Mesendoderm (in vitro differentiated cells): ENCODE data around the gene TXNDC17.

Experiments
- DNase-seq: peaks from one replicate; pipeline ENCODE4 v3.0.0; 2013
- H2AK5ac ChIP-seq: 2 replicates; pipeline ENCODE4 v1.6.1; 2013; ENCODE audit warnings: low read length, inconsistent platforms
- H2BK120ac ChIP-seq: 2 replicates; pipeline ENCODE4 v1.6.1; 2013; ENCODE audit warnings: low read depth, mild to moderate bottlenecking, low read length, moderate library complexity, mixed read lengths
- H2BK15ac ChIP-seq: replicated peaks from 2 replicates; pipeline ENCODE4 v1.6.1; 2013; ENCODE audit warnings: low read depth, mild to moderate bottlenecking, moderate library complexity
- H2BK5ac ChIP-seq: 2 replicates; pipeline ENCODE4 v1.6.1; 2013; ENCODE audit warnings: low read length, inconsistent platforms
- H3K18ac ChIP-seq: 2 replicates; pipeline ENCODE4 v1.6.1; 2013; ENCODE audit warnings: mild to moderate bottlenecking, low read length, mixed read lengths
- H3K23ac ChIP-seq: one replicate; pipeline ENCODE4 v1.6.1; 2013; ENCODE audit warnings: low read length
- H3K27ac ChIP-seq: 2 replicates; pipeline ENCODE4 v1.5.1; 2013; ENCODE audit warnings: low read depth, mild to moderate bottlenecking, inconsistent platforms, low read length, moderate library complexity
- H3K27me3 ChIP-seq: 2 replicates; pipeline ENCODE4 v1.6.1; 2013; ENCODE audit warnings: low read length, control low read depth, mild to moderate bottlenecking, inconsistent platforms; ENCODE audit not compliant: insufficient read depth, poor library complexity
- H3K36me3 ChIP-seq: 2 replicates; pipeline ENCODE4 v1.6.1; 2013; ENCODE audit warnings: low read length, inconsistent platforms; ENCODE audit not compliant: control insufficient read depth, insufficient read depth
- H3K4ac ChIP-seq: one replicate; pipeline ENCODE4 v1.6.1; 2013; ENCODE audit warnings: low read depth, mild to moderate bottlenecking, low read length, moderate library complexity
- H3K4me1 ChIP-seq: 2 replicates; pipeline ENCODE4 v1.6.1; 2013; ENCODE audit warnings: low read depth, low read length, inconsistent platforms; ENCODE audit not compliant: control insufficient read depth
- H3K4me2 ChIP-seq: 2 replicates; pipeline ENCODE4 v1.6.1; 2013; ENCODE audit warnings: low read length
- H3K4me3 ChIP-seq: 2 replicates; pipeline ENCODE4 v1.5.1; 2013; ENCODE audit warnings: mild to moderate bottlenecking, low read length
- H3K56ac ChIP-seq: one replicate; pipeline ENCODE4 v1.6.1; 2013; ENCODE audit warnings: low read length
- H3K79me1 ChIP-seq: 2 replicates; pipeline ENCODE4 v1.6.1; 2013; ENCODE audit warnings: low read length, inconsistent platforms
- H3K79me2 ChIP-seq: 2 replicates; pipeline ENCODE4 v1.6.1; 2013; ENCODE audit warnings: mild to moderate bottlenecking, low read length; ENCODE audit not compliant: control insufficient read depth, insufficient read depth
- H3K9ac ChIP-seq: 2 replicates; pipeline ENCODE4 v1.6.1; 2013; ENCODE audit warnings: low read length, inconsistent platforms
- H4K5ac ChIP-seq: one replicate; pipeline ENCODE4 v1.6.1; 2013; ENCODE audit warnings: low read length
- H4K8ac ChIP-seq: one replicate; pipeline ENCODE4 v1.6.1; 2013; ENCODE audit warnings: low read depth, mild to moderate bottlenecking, control low read depth, low read length, moderate library complexity
- WGBS: extraction: QIAGEN DNeasy Blood & Tissue Kit; methylation state at CpG from one replicate; pipeline ENCODE4 v1.1.7; 2013; ENCODE audit warnings: low lambda C conversion rate, missing lambda C conversion rate; ENCODE audit not compliant: insufficient coverage; ENCODE audit errors: extremely low coverage; 5-methylcytosine and 5-hydroxymethylcytosine counted together

TXNDC17 gene

DNA sequence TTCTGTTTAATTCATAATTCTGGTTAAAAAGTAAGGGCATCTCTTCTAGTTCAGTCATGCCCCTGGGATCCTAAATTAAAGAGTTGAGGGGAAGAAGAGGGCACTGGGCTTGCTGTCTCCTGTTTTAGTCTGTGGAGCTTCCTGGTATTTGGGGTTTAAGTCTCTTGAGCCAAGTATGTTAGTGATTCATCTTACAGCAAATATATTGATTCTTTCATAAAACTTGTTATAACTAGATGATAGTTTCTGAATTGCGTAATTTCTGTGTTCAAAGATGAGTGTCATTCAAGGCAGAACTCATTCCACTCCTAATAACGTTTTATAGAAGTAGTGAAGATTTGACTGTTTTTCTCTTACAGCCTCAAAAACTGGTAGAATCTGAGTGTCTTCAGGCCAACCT is 1.7 kb downstream of the TXNDC17 start:
- Histone ChIP-seq H3K4me3 (no peak overlapping the region), H3K4ac (no peak overlapping the region), H3K4me2 (no peak overlapping the region), H3K79me2 (peaks cover 10% of the 10 kb centered on the region), H3K36me3 (peaks cover 2% of the 10 kb centered on the region), H3K27ac (no peak overlapping the region), H3K56ac (no peak overlapping the region), H3K18ac (no peak overlapping the region), H3K23ac (no peak overlapping the region), H3K27me3 (no peaks in the 10 kb centered on the region), H2BK15ac (no peak overlapping the region), H2BK120ac (no peak overlapping the region), H4K5ac (no peak overlapping the region), H3K4me1 (peaks cover 2% of the 10 kb centered on the region), H3K9ac (no peak overlapping the region), H4K8ac (no peak overlapping the region), H3K79me1 (peaks cover 12% of the 10 kb centered on the region), H2AK5ac (no peak overlapping the region), H2BK5ac (no peak overlapping the region)
- DNase-seq, result no peak
- no CpG with 5 or more reads among the region's 2 CpGs for WGBS

DNA sequence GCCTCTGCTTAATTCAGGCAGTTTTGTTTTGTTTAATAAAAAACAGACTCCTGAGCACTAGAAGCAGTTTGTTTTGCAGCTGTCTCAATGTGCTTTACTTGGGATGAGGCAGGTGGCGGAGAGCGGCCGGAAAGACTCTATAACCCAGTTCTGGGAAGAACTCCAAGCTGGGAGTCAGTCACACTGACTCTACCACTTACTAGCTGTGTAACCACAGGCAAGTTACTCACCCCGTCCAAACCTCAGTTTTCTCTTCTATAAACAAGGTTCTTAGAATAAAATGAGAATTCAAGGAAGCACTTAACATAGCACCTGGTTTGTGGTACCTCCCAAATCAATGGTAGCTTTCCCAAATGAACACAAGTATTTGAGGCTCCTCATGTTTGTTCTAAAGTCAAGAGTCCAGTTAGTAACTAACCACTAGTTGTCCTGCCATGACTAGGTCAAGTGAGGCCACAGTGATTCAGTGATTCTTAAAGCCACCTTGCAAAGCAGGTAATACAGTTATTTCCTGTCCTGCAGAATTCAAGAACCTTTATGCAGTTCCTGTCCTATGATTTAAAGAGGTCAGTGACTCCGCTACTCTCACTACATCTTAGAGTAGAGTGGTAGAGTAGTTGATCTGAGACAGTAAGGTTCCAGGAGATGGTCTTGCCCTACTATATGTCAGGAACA is 2.7 kb downstream of the TXNDC17 start:
- Histone ChIP-seq H3K79me2 (peaks cover 12% of the 10 kb centered on the region), H3K9ac (no peak overlapping the region), H3K56ac (no peak overlapping the region), H4K5ac (no peak overlapping the region), H2BK5ac (no peak overlapping the region), H3K4me3 (no peak overlapping the region), H3K23ac (no peak overlapping the region), H3K18ac (no peak overlapping the region), H2BK15ac (no peak overlapping the region), H3K27ac (no peak overlapping the region), H3K4me1 (peaks cover 2% of the 10 kb centered on the region), H2BK120ac (no peak overlapping the region), H3K27me3 (no peaks in the 10 kb centered on the region), H3K79me1 (peaks cover 10% of the 10 kb centered on the region), H3K4me2 (no peak overlapping the region), H4K8ac (no peak overlapping the region), H3K36me3 (peaks cover 2% of the 10 kb centered on the region), H3K4ac (no peak overlapping the region), H2AK5ac (no peak overlapping the region)
- WGBS, result no CpG with 5 or more reads among the region's 5 CpGs
- no peak for DNase-seq

DNA sequence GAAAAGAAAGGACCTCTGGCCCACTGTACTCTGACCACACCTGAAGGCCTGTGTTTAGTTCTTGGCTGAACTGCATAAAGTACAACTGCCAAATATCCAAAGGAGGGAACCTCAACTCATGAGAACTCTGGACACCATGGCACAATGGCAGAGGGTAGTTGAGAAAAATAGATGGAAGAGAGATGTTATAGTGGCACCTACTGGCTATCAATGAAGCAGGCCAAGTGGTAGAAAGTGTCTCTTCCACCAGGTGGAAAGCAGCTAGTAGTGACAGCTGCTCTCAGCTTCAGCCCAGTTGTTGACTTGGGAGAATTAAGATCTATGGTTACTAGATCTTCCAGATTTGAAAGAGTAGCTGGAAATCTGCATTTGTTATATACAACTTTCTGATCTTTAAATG is 7.3 kb downstream of the TXNDC17 start:
- Histone ChIP-seq H4K8ac (no peak overlapping the region), H3K18ac (no peak overlapping the region), H3K4me3 (no peak overlapping the region), H3K4me1 (no peaks in the 10 kb centered on the region), H3K4me2 (no peak overlapping the region), H3K23ac (no peak overlapping the region), H4K5ac (no peak overlapping the region), H3K27me3 (no peaks in the 10 kb centered on the region), H3K79me2 (peaks cover 10% of the 10 kb centered on the region), H2AK5ac (no peak overlapping the region), H3K9ac (no peak overlapping the region), H2BK120ac (no peak overlapping the region), H2BK5ac (no peak overlapping the region), H3K56ac (no peak overlapping the region), H3K36me3 (peaks cover 2% of the 10 kb centered on the region), H3K4ac (no peak overlapping the region), H3K79me1 (peaks cover 5% of the 10 kb centered on the region), H2BK15ac (no peak overlapping the region), H3K27ac (no peak overlapping the region)
- peak; percentile 47 for DNase-seq

GRCh38 chr17:6651354-6651918 is 10.6 kb downstream of the TXNDC17 start, which contains the start of the genes C17orf100 and MED31:
Gene C17orf100, plus strand, starts transcription at chr17:6651762. Its CDS starts 152 bp downstream, at chr17:6651914.
Gene MED31, minus strand, starts transcription at chr17:6651605. Its CDS starts 77 bp downstream, at chr17:6651528.
- Histone ChIP-seq H2AK5ac (no peak within 1 kb of the TSS), H3K4me2 (peak within 1 kb of the TSS; percentile 88), H3K4me1 (peaks cover 3% of the 10 kb centered on the region), H3K27me3 (peaks cover 5% of the 10 kb centered on the region), H3K36me3 (no peaks in the 10 kb centered on the region), H3K4ac (no peak within 1 kb of the TSS), H3K23ac (peak within 1 kb of the TSS; percentile 83), H3K9ac (peak within 1 kb of the TSS; percentile 86), H2BK120ac (no peak within 1 kb of the TSS), H2BK5ac (peak within 1 kb of the TSS; percentile 3), H3K4me3 (peak within 1 kb of the TSS; percentile 96), H3K79me1 (peaks cover 3% of the 10 kb centered on the region), H3K18ac (peak within 1 kb of the TSS; percentile 71), H2BK15ac (no peak within 1 kb of the TSS), H3K79me2 (peaks cover 10% of the 10 kb centered on the region), H3K27ac (peak within 1 kb of the TSS; percentile 73), H3K56ac (peak within 1 kb of the TSS; percentile 90), H4K8ac (no peak within 1 kb of the TSS), H4K5ac (no peak within 1 kb of the TSS)
- no CpG with 5 or more reads among the region's 35 CpGs for WGBS
- DNase-seq, result peak; percentile 99

GRCh38 chr17:6651919-6652452 is 11.1 kb downstream of the TXNDC17 start:
- no CpG with 5 or more reads among the region's 47 CpGs for WGBS
- no peak overlapping the region for H4K5ac ChIP-seq
- peak; percentile 16 for DNase-seq
- H3K4me1 ChIP-seq, result peaks cover 3% of the 10 kb centered on the region
- peak overlapping the region; percentile 83 for H3K23ac ChIP-seq
- no peak overlapping the region for H3K4ac ChIP-seq
- H3K56ac ChIP-seq, result peak overlapping the region; percentile 90
- H3K79me1 ChIP-seq, result peaks cover 3% of the 10 kb centered on the region
- no peak overlapping the region for H2BK120ac ChIP-seq
- H3K18ac ChIP-seq, result no peak overlapping the region
- H4K8ac ChIP-seq, result no peak overlapping the region
- peaks cover 5% of the 10 kb centered on the region for H3K27me3 ChIP-seq
- peak overlapping the region; percentile 39 for H3K4me3 ChIP-seq
- H3K36me3 ChIP-seq, result no peaks in the 10 kb centered on the region
- no peak overlapping the region for H2BK15ac ChIP-seq
- H2BK5ac ChIP-seq, result no peak overlapping the region
- peak overlapping the region; percentile 73 for H3K9ac ChIP-seq
- H2AK5ac ChIP-seq, result no peak overlapping the region
- H3K4me2 ChIP-seq, result peak overlapping the region; percentile 70
- H3K79me2 ChIP-seq, result peaks cover 10% of the 10 kb centered on the region
- H3K27ac ChIP-seq, result no peak overlapping the region
